Measurements from ENCODE around the gene TMEM119.

Gene TMEM119

DNA sequence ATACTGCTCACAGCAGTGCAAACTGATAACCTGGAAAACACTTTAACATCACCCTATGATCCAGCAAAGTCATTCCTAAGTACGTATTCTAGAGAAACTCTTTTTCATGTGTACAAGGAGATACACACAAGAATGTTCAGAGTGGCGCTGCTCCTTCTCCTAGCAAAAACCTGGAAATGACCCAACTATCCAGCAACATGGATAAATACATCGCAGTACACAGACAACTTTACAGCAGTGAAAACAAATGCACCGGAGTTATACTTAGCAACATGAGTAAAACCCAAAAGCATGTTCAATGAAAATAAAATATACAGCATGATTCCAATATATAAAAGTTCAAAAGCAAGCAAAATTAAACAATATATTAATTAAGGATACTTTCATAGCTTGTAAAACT lies 55.6 kb downstream of the TMEM119 start:
- DNase-seq (ENCODE audit: low read depth in 2 of 2, low spot score in 1 of 2) = no peak

Data from stimulated activated CD8-positive, alpha-beta memory T cell treated with anti-CD3 and anti-CD28 coated beads, Interleukin-4, amount 100 ng/mL, for 1 hour (primary cell).